ENCODE data around the gene TWIST2.

TWIST2 gene

DNA sequence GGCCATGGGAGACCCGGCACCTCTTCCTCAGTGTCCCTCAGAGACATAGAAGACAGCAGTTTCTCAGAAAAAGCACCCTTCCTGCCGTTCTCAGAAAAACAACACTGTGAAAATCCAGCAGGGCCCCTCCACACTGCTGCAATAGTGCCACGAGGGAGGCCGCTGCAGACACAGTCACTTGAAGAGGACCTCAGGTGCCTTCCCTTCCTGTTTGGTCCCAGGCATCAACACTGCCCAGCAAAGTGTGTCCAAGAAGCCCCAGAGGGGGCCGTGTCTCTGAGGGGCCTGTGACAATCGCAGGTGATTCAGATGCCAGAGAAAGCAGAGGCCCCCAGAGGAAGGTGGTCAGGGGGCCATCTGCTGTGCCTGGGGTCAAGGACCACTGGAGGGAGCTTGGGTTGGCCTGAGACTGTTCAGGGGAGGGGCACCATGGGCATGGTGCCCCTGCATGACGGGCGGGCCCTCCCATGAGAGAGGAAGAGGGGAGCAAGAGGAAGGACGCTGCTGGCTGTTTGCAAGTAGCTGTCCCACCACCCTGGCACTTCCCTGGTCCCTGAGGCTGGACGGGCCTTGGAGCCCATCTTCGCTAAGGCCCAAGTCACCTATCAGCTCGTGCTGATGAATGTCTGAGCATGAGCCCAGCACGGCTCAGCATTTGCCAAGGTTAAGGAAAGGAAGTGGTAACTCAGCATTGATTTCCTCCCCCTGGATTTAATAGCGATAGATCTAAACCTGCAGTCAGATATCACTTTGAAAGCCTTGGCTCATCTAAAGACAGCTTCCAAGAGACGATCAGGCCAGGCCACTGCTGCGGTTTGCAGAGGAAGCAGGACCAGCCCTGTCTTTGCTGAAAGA, 9.1 kb downstream of the TWIST2 start:
- DNase-seq: peak; percentile 80

DNA sequence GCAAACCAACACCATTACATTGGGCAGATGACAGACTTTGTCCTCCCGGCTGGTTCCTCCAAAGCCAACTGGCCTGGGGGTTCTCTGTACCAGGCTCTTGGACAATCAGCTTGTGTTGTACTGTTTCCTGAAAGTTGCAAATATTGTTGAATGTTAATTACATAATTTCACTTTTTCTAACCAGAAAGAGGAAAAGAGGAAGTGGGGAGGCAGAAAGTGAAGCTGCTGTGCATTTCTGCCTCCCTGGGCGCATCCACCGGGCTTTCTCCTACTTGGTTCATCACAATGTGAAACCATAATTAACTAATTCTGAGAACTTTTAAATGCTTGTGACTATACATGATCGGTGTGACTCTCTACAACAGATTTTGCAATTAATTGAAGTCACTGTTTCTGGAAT, 10.1 kb downstream of the TWIST2 start:
- DNase-seq: no peak

DNA sequence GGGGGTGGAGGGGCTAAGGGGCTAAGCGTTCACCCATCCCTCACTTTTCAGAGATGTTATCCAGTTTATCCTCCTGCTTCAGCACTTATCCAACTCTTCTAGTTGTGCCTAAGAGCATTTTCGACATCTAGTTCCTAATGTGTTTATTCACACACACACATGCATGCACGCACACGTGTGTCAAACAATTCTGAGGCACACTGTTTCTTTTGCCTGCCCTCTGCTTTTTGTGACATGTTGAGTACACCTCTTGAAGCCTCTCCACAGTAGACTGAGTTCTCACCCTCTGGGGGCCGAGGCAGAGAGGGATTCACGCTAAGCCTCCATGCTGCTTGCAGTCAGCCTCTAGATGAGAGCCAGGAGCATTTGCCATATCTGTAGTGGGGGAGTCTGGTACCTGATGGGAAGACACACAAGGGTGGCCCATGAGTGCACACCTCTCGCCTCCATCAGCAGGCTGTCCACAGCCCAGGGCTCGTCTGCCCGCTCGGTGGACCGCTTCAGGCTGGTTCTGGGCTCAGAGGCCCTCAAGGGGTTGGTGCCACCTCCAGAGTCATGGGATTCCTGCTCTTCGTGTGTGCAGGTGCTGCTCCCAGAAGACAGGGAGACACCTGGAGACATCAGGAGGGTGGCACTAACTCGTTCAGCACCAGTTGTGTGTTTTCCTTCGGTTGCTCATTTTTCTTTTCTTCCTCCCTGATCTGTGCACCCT, 11.9 kb downstream of the TWIST2 start:
- DNase-seq: no peak

DNA sequence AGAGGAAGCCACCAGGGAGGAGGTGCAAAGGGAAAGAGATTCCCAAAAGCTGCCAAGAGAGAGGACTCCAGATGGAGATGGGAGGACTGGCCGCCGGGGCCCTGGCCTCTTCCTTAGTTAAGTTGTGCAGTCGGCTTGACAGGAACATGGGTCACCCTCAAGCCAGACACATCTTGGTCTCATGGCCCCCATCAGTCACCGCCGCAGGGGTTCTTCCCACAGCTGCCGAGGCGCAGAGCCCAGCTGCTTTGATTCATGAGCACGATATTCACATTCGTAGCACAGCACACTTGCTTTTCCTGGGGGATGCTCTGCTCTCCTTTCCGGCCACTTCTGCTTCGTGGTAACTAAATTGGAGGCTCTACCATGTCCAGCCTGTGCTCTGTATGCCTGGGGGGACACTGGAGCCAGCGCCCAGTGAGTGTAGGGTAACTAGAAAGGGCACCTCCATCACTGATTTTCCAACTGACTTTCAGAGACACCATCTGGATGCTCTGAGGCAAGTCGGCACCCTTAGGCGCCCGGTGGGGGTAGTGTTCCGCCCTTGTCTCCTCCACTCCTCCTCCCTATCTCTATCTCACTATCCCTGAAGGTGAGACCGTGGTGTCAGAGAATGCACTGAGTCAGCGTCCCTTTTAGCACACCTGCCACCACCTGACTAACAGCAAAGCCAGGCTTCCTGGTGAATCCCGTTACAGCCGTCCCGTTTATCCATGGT, 13.3 kb downstream of the TWIST2 start:
- DNase-seq: peak; percentile 72

DNA sequence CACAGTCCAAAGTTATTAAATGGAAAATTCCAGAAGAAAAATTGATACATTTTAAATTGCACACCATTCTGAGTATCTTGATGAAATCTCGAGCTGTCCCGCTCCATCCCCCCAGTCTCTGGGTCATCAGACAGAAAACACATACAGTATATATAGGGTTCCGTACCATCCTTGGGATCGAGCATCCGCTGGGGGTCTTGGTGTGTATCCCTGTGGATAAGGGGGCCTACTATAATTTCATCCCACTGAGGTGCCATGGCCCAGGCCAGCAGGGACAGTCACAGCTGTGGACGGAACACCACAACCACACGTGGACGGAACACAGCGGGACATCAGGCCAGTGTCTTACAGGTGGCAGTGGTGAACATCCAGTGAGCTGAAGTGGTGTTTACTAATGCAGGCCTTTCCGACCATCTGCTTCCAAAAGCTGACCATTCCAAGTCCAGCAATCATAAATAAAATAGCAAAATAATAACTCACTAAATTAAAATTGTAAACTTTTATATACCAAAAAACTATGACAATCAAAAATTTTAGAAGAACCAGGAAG, 14.0 kb downstream of the TWIST2 start:
- no peak for DNase-seq

DNA sequence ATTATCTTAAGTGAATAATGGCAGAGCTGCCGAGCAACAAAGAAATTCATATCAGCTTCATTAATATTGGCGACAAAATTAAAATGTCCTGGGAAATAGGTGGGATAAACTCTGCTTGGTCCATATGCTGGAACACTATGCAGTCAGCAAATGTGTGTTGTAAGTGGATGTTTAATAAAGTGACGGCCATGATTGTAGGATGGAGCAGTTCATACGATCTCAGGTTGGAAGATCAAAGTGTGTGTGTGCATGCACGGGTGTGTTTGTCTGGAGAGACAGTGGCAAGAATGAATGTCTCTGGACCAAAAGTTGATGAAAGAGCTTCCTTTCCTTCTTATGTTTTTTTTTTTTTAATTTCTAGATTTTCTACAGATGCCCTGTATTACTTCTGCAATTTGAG, 14.8 kb downstream of the TWIST2 start:
- no peak for DNase-seq

DNA sequence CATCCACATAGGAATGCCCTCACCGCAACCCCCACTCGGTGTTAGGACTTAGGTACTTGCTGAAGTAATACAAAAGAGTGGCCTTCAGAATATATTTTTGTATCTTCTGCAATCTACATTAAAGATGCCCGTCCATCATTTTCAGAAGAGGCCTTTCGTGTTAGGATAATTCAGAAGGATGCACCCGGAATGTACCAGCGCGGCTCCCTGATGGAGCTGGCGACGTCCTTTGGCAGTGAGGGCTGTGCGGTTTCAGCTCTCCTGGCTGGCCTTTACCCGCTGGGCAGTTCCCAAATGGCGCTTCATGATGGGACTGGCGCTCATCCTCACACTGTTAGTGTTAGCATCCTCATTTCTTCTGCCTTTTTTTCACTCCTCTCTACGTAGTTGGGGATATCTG, 15.3 kb downstream of the TWIST2 start:
- DNase-seq: no peak

DNA sequence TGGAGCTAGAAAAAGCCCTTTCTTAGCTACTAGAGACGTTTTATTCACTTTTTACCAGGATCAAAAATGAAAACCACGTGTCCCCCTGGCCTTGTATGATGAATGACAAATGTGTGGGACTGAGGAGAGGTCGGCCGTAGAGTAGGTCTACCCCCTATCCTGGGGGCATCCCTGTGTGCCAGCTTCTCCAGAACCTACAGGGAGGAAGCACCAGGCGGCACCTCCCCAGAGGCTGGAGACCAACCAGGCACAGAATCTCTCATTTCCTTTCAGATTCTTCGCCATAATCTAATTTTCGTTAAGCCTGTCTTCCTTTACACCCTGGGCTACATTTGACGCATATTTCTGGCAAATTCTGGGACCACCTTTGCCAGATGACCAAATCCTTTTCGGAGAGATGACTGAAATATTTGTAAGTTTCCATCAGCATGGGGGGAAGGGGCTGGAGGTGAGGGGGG, 15.9 kb downstream of the TWIST2 start:
- DNase-seq: no peak

DNA sequence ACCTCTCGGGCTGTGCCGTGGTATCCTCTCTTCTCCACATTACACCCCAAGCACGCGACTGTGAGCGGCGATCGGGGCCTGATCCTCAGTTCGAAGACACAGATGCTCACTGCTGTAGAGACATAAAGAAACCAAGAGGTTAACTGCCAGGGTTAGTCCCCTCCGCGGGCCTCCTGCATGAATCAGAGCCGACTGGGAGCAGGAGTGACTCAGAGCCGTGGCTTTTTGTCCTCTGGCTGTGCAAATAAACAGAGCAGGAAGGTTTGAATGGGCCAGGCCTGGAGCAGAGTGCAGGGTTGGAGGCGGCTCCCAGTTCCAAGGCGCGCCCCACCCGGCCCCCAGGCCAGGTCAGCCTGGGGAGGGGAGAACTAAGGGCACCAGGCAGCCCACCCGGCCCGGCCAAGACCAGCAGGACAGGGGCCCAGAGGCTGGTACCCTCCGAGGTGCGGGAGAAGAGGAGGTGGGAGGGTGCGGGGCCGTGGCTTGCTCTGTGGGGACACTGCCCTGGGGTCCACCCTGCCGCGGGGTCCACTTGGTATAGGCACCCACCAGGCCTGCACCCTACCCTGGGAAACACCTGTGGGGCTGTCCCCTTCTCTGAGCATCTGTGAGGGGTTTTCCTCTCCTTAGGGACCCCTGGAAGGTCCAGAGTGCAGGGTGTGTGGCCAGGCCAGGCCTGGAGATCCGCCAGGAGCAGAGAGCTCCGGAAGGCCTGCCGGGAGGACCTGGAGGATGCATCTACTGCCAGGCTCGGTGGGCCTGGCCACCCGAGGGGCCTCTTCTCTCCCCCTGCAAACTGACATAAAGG, 16.5 kb downstream of the TWIST2 start:
- DNase-seq: peak; percentile 100

DNA sequence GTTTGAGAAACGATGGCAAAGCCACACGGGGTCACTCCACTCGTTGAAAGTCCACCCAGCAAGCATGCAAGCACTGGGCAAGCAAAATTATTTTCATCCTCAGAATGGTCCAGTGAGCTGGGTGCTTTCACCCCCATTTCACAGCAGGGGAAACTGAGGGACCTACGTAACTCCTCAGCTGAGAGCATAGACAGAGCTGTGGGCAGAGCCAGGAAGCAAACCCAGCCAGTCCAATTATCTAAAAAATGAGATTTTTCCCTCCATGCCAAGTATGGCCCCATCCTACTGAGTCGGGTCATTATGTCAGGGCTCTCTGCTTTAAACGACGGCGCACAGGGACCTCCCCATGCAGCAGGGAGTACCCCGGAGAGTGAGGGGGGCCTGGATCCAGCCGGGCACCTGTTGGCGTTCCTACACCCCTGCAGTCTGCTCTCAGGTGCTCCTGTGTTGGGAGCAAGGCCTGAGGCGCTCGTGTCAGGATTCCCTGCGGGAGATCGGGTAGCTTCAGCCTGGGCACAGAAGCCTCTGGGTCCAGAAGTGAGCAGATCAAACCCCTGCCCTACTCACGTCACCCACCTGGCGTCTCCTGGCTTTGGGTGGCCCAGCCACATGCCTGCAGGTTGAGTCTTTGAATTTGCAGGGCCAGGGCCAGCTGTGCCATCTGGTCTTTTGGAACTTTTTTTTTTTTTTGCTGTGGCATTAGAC, 17.3 kb downstream of the TWIST2 start:
- no peak for DNase-seq

DNA sequence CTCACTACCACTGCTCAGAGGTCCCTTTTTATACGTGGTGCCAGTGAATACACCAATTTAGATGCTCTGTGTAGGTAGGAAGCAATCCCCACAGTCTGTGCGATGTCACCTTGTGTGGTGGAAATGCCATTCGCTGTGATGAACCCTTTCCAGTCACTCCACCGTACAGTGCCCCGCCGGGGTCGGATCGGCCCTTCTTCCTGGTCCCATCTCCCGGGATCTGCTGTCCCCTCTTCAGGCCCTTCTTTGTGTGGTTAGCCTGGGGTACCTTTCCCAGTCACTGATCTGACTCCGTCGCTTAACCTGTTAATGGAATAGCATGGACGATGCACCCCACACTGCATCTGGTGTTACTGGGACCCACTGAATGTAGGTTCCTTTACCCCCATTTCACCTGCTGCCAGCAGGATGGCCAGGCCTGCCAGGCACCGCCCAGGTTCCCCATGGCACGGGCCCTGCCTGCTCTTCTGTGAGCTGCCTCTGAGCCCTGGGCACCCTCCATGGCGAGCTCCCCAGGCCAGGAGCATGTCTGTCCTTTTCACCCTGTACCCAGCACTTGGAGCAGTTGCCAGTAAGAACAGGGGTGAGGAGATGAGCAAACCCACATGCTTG, 18.0 kb downstream of the TWIST2 start:
- no peak for DNase-seq

DNA sequence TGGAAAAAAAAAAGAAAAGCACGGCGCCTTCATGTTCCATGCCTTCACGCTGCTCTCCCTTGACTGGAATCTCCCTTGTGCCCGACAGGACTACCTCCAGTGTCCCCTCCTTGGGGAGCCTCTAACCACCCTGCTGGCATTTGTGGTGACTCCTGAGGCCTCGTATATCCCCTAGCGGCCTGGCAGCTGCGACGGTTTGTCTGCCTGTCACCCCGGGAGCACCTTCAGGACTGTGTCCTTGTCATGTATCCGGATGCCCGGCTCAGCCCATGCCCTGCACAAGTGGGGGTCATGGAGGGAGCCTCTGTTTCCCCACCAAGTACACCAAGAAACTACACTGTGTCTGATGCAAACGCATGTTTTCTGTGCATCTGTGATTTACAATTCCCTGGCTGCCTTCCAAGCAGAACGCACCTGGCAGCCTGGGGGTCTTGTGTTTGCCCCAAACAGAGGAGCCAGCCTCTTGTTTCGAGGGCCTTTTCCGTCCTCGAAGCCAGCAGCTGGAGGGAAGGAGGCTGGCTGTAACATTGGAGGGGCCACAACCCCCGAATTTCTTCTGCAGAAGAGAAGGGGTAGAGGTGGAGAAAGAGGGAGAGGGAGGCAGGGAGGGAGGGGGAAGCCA, 18.9 kb downstream of the TWIST2 start:
- no peak for DNase-seq

DNA sequence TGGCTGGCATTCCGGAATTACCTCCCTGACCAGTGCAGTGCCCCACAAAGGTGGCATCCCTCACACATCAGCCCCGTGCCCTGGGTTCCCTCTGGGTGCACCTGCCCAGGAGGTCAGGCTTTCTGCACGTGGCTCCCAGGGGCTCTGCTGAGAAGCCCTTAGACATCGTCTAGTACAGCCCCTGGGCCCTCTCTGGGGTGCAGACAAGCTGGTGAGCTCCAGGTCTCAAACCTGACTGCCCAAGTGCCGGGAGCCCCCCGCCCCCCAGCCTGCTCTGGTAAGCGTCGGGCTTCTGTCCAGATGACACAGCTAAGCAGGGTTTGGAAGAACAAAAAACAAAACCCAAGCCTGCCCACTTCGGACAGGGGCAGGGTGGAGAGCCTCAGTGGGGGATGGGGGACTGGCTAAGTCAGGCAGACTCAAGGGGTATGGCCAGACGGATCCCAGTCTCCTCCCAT, 20.2 kb downstream of the TWIST2 start:
- DNase-seq: no peak

DNA sequence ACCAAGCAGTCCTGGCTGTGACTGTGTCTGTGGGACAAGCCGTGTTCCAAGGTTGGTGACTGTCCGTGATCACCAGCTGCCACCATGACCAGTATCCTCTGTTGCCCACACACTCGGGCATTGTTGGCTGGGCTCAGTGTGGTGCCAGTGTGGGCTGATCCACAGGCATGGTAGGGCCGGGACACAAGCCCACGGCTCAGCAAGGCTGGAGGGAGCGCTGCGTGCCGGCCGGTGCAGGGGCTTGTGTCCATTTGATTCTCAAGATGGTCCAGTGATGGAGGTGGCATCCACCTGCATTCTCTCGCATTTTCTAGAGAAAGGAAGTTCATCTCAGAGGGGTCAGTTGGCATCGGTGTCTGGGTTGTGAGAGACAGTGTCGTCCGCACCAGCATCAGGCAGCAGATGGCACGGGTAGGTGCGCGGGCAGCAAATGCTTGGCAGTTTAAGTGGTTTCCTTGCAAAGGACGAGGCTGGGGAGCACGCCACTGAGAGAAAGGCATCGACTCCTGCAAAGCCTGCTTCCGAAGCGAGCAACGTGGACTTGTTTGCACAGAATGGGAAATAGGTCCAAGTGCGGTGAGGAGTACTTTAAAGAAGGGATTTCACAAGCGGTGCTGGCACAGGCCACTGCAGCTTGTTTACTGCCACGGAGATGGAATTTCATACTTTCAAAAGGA, 20.9 kb downstream of the TWIST2 start:
- peak; percentile 74 for DNase-seq

DNA sequence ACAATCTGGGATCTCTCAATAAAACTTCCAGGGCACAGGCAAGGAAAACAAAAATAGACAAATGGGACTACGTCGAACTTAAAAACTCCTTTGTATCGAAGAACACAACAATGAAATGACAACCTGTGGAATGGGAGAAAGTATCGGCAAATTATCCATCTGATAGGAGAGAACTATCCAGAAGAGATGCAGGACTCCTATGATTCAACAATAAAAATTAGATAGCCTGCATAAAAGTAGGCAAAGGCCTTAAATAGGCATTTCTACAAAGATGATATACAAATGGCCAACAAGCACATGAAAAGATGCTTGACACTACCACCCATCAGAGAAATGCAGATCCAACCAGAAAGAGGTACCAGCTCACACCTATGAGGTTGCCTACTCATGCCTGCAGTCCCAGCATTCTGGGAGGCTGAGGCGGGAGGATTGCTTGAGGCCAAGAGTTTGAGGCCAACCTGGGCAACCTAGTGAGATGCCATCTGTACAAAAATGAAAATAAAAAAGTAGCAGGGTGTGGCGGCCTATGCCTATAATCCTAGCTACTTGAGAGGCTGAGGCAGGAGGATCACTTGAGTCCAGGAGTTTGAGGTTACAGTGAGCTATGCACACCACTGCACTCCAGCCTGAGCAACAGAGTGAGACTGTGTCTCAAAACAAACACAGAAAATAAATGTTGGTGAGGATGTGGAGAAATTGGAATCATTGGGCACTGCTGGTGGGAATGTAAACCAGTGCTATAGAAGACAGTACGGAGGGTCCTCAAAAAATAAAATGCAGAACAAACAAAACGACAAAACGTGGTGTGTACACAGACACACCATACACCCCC, 21.6 kb downstream of the TWIST2 start:
- peak; percentile 75 for DNase-seq

DNA sequence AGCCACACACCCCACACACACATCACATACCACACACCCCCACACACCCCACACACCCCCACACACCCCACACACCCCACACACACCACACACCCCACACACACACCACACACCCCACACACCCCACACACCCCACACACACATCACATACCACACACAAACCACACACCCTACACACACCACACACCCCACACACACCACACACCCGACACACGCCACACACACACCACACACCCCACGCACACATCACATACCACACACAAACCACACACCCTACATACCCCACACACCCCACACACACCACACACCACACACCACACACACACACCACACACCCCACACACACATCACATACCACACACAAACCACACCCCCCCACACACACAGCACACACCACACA, 22.4 kb downstream of the TWIST2 start:
- no peak for DNase-seq

DNA sequence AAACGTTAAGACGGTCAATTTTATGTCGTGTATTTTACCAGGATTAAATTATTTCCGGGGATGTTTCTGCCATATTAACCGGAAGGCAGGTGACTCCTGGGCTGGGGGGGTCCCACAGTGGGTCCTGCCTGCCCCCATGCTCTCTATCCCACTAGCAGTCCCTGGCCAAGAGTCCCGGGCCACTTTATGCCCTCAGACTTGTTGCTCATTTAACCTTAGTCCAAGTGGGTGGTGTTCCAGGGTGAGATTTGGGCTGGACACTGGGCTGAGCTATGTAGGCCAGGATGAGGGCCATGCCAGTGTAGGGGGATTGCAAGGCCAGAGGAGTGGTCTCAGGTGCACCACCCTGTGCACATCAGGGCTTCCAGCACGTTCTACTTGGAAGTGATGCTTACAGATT, 24.1 kb downstream of the TWIST2 start:
- DNase-seq: no peak

DNA sequence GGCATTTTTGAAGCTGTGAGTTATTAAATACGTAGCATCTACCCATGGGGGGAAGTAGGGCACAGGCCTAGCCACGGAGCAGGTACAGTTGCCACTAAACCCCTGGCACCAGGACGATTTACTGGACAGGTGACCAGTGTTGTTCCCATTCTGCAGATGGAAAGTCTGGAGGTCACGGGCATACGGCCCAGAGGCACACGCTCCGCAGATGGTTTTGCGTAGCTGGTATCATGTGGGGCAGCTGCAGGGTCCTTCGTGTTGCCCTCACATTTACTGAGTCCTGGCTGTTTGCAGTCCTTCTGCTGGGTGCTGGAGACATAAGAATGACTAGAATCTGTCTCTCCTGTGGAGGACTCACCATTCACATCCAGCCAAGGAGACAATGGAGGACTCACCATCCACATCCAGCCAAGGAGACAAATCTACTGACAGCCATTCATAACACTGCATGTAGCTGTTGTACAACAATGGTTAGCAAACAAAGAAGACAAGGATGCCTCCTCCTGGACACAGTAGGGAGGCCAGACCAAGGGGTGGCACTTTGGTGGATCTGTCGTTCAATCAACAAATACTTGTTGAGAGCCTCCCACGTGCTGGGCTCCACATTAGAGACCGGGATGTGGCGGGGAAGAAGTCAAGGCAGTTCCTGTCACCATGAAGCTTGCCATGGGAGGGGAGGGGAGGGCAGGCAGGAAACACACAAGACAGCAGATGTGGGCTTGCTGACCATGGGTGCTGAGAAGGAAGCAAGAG, 24.9 kb downstream of the TWIST2 start:
- no peak for DNase-seq
